22Rv1 (cell line): Measurements from ENCODE around the gene COL3A1.

Experiments used
- CTCF ChIP-seq: fragments of 450-650 bp; IDR thresholded peaks from 2 replicates; pipeline ENCODE4 v1.5.1; 2017; ENCODE audit warnings: mild to moderate bottlenecking
- ZFX ChIP-seq: fragments of 450-650 bp; IDR thresholded peaks from 2 replicates; pipeline ENCODE4 v1.6.1; 2017; ENCODE audit warnings: antibody characterized with exemption, borderline replicate concordance

GRCh38 chr2:188983427-188984064, 9.4 kb downstream of the COL3A1 start:
- TF ChIP-seq CTCF = no peak
- no peak for TF ChIP-seq ZFX
